Fibroblast of skin of left biceps (primary cell): ENCODE data around the gene KIF14.
"Not testable (repeated sequence)": the region's sequence is repeated elsewhere in the genome, so short reads cannot be mapped to it uniquely, and the experiment has no call there.

Experiments used
- DNase-seq, 2 experiments: peaks; one replicate each; pipeline ENCODE4 v3.0.0-alpha.2; 2013; ENCODE audit warnings: low read depth in 2 of 2

KIF14 gene

GRCh38 chr1:200546577-200546976 lies 74.0 kb downstream of the KIF14 start:
- no peak for DNase-seq

GRCh38 chr1:200542162-200542561 lies 78.4 kb downstream of the KIF14 start:
- DNase-seq: no peak

GRCh38 chr1:200540281-200540680 lies 80.3 kb downstream of the KIF14 start:
- no peak for DNase-seq

- no peak for DNase-seq
Observed at GRCh38 chr1:200538179-200538578, 82.4 kb downstream of the KIF14 start.

GRCh38 chr1:200535605-200536004 lies 84.9 kb downstream of the KIF14 start:
- DNase-seq: no peak

GRCh38 chr1:200530623-200531261 lies 89.8 kb downstream of the KIF14 start:
- DNase-seq: no peak

- no peak for DNase-seq
Observed at GRCh38 chr1:200528858-200529606, 91.5 kb downstream of the KIF14 start.

GRCh38 chr1:200527670-200528069 lies 92.9 kb downstream of the KIF14 start:
- no peak for DNase-seq

GRCh38 chr1:200526709-200527612 lies 93.6 kb downstream of the KIF14 start:
- DNase-seq: no peak

- DNase-seq: peak; percentile 28 to 37
Observed at GRCh38 chr1:200525090-200525987, 95.2 kb downstream of the KIF14 start.

- DNase-seq: not testable (repeated sequence)
Observed at GRCh38 chr1:200524551-200524950, 96.0 kb downstream of the KIF14 start.

- DNase-seq: no peak
Observed at GRCh38 chr1:200524092-200524491, 96.5 kb downstream of the KIF14 start.

- no peak for DNase-seq
Observed at GRCh38 chr1:200520735-200521134, 99.8 kb downstream of the KIF14 start.

- DNase-seq: no peak
Observed at GRCh38 chr1:200518524-200518923, 102.0 kb downstream of the KIF14 start.

GRCh38 chr1:200512191-200512590 lies 108.4 kb downstream of the KIF14 start:
- no peak for DNase-seq

GRCh38 chr1:200510228-200510623 lies 110.3 kb downstream of the KIF14 start:
- peak; percentile 54 to 60 for DNase-seq

- no peak for DNase-seq
Observed at GRCh38 chr1:200506471-200506870, 114.1 kb downstream of the KIF14 start.

GRCh38 chr1:200505257-200505656 lies 115.3 kb downstream of the KIF14 start:
- no peak for DNase-seq
